GM21423 (cell line): Measurements from ENCODE around the gene LRRC7.

Source experiments
- ATAC-seq: cut with Tn5 transposase; IDR thresholded peaks from one replicate; pipeline ENCODE4 v1.9.1; 2021; ENCODE audit warnings: mild to moderate bottlenecking, moderate library complexity; ENCODE audit not compliant: unreplicated experiment

LRRC7 gene

GRCh38 chr1:70079546-70079945 is 511.8 kb downstream of the LRRC7 start:
- no peak for ATAC-seq

- ATAC-seq = peak; percentile 84
Measured at GRCh38 chr1:70083519-70083918, 515.8 kb downstream of the LRRC7 start.

- no peak for ATAC-seq
Measured at GRCh38 chr1:70084314-70084915, 516.7 kb downstream of the LRRC7 start.

- ATAC-seq = no peak
Measured at GRCh38 chr1:70085521-70085920, 517.8 kb downstream of the LRRC7 start.

- ATAC-seq = no peak
Measured at GRCh38 chr1:70086897-70087296, 519.2 kb downstream of the LRRC7 start.

GRCh38 chr1:70090141-70090540 is 522.4 kb downstream of the LRRC7 start:
- ATAC-seq = no peak

- ATAC-seq = no peak
Measured at GRCh38 chr1:70090875-70091274, 523.2 kb downstream of the LRRC7 start.

- ATAC-seq = no peak
Measured at GRCh38 chr1:70091811-70092210, 524.1 kb downstream of the LRRC7 start.

- no peak for ATAC-seq
Measured at GRCh38 chr1:70092526-70092925, 524.8 kb downstream of the LRRC7 start.

- no peak for ATAC-seq
Measured at GRCh38 chr1:70093250-70093975, 525.7 kb downstream of the LRRC7 start.

GRCh38 chr1:70101231-70101630 is 533.5 kb downstream of the LRRC7 start:
- no peak for ATAC-seq

GRCh38 chr1:70101774-70102173 is 534.1 kb downstream of the LRRC7 start:
- ATAC-seq = no peak

- ATAC-seq = no peak
Measured at GRCh38 chr1:70103770-70104169, 536.0 kb downstream of the LRRC7 start.

- ATAC-seq = no peak
Measured at GRCh38 chr1:70109241-70109640, 541.5 kb downstream of the LRRC7 start.

- no peak for ATAC-seq
Measured at GRCh38 chr1:70112838-70113237, 545.1 kb downstream of the LRRC7 start.

- ATAC-seq = no peak
Measured at GRCh38 chr1:70115315-70115714, 547.6 kb downstream of the LRRC7 start.

GRCh38 chr1:70117046-70117445 is 549.3 kb downstream of the LRRC7 start:
- no peak for ATAC-seq

- no peak for ATAC-seq
Measured at GRCh38 chr1:70134148-70134547, 566.4 kb downstream of the LRRC7 start.

- ATAC-seq = no peak
Measured at GRCh38 chr1:70140343-70140742, 572.6 kb downstream of the LRRC7 start.

- no peak for ATAC-seq
Measured at GRCh38 chr1:70140894-70141293, 573.2 kb downstream of the LRRC7 start.

- ATAC-seq = no peak
Measured at GRCh38 chr1:70142075-70142474, 574.4 kb downstream of the LRRC7 start.

- no peak for ATAC-seq
Measured at GRCh38 chr1:70143048-70143659, 575.4 kb downstream of the LRRC7 start.
